ACC112 (cell line): Measurements from ENCODE around the gene PABPN1.

Experiments used
- H2AFZ ChIP-seq: fragments of 200-600 bp; sonication (generic); one replicate; pipeline ENCODE4 v1.6.0; 2017; ENCODE audit warnings: antibody characterized with exemption, low read length; ENCODE audit not compliant: unreplicated experiment
- H3K27ac ChIP-seq: fragments of 200-600 bp; sonication (generic); 2 replicates; pipeline ENCODE4 v1.5.1; 2014; ENCODE audit warnings: low read depth, mild to moderate bottlenecking, antibody characterized with exemption, low read length, moderate library complexity
- H3K27me3 ChIP-seq: fragments of 200-600 bp; sonication (generic); 2 replicates; pipeline ENCODE4 v1.6.1; 2014; ENCODE audit warnings: mild to moderate bottlenecking, antibody characterized with exemption, low read length, moderate library complexity, mixed read lengths; ENCODE audit not compliant: insufficient read depth
- H3K36me3 ChIP-seq: fragments of 200-600 bp; sonication (generic); 2 replicates; pipeline ENCODE4 v1.6.1; 2016; ENCODE audit warnings: mild to moderate bottlenecking, antibody characterized with exemption, low read length, moderate library complexity, mixed read lengths; ENCODE audit not compliant: insufficient read depth
- H3K4me1 ChIP-seq: fragments of 200-600 bp; sonication (generic); one replicate; pipeline ENCODE4 v1.6.1; 2016; ENCODE audit warnings: low read length, mixed read lengths; ENCODE audit not compliant: insufficient read depth, unreplicated experiment, control insufficient read depth
- H3K4me3 ChIP-seq: fragments of 200-600 bp; sonication (generic); 2 replicates; pipeline ENCODE4 v1.5.1; 2014; ENCODE audit warnings: mild to moderate bottlenecking, low read depth, low read length
- H3K79me2 ChIP-seq: fragments of 200-600 bp; sonication (generic); one replicate; pipeline ENCODE4 v1.6.0; 2016; ENCODE audit warnings: low read length; ENCODE audit not compliant: control insufficient read depth, unreplicated experiment, insufficient read depth

Gene PABPN1

GRCh38 chr14:23302290-23303225 is 18.7 kb upstream of the PABPN1 start, which contains the start of gene PPP1R3E:
Gene PPP1R3E (minus strand): TSS chr14:23302859. CDS start chr14:23302576, 283 bp downstream.
- H3K79me2 ChIP-seq: peaks cover 15% of the 10 kb centered on the region
- peaks cover 35% of the 10 kb centered on the region for H3K4me1 ChIP-seq
- peak within 1 kb of the TSS; percentile 95 for H3K4me3 ChIP-seq
- H3K27me3 ChIP-seq: no peaks in the 10 kb centered on the region
- peak within 1 kb of the TSS; percentile 81 for H3K27ac ChIP-seq
- peak within 1 kb of the TSS; percentile 96 for H2AFZ ChIP-seq
- H3K36me3 ChIP-seq: no peaks in the 10 kb centered on the region

GRCh38 chr14:23306412-23307145 is 14.7 kb upstream of the PABPN1 start, which contains the start of gene BCL2L2:
Gene BCL2L2 (plus strand): TSS chr14:23306833. CDS start chr14:23307768, 935 bp downstream.
- H3K79me2 ChIP-seq: peaks cover 48% of the 10 kb centered on the region
- H3K27ac ChIP-seq: peak within 1 kb of the TSS; percentile 66
- H3K4me3 ChIP-seq: peak within 1 kb of the TSS; percentile 94
- H3K27me3 ChIP-seq: no peaks in the 10 kb centered on the region
- H3K36me3 ChIP-seq: peaks cover 11% of the 10 kb centered on the region
- peak within 1 kb of the TSS; percentile 47 for H2AFZ ChIP-seq
- H3K4me1 ChIP-seq: peaks cover 32% of the 10 kb centered on the region

- Histone ChIP-seq H3K27me3 (no peaks in the 10 kb centered on the region), H3K36me3 (peaks cover 15% of the 10 kb centered on the region), H2AFZ (no peak overlapping the region), H3K4me3 (peak overlapping the region; percentile 94), H3K27ac (peak overlapping the region; percentile 66), H3K4me1 (peaks cover 32% of the 10 kb centered on the region), H3K79me2 (peaks cover 53% of the 10 kb centered on the region)
Measured at GRCh38 chr14:23307146-23307530, 14.1 kb upstream of the PABPN1 start.

GRCh38 chr14:23307687-23308644 is 13.3 kb upstream of the PABPN1 start:
- Histone ChIP-seq H3K4me1 (peaks cover 32% of the 10 kb centered on the region), H3K79me2 (peaks cover 59% of the 10 kb centered on the region), H2AFZ (no peak overlapping the region), H3K4me3 (peak overlapping the region; percentile 94), H3K27ac (peak overlapping the region; percentile 66), H3K27me3 (no peaks in the 10 kb centered on the region), H3K36me3 (peaks cover 21% of the 10 kb centered on the region)

GRCh38 chr14:23308721-23309445 is 12.4 kb upstream of the PABPN1 start:
- H3K4me1 ChIP-seq: peaks cover 32% of the 10 kb centered on the region

GRCh38 chr14:23310546-23310945 is 10.7 kb upstream of the PABPN1 start:
- no peak overlapping the region for H3K4me3 ChIP-seq
- no peaks in the 10 kb centered on the region for H3K27me3 ChIP-seq
- H2AFZ ChIP-seq: no peak overlapping the region
- H3K27ac ChIP-seq: no peak overlapping the region
- peaks cover 26% of the 10 kb centered on the region for H3K36me3 ChIP-seq
- H3K79me2 ChIP-seq: peaks cover 64% of the 10 kb centered on the region
- peaks cover 34% of the 10 kb centered on the region for H3K4me1 ChIP-seq

More at GRCh38 chr14:23308721-23309445, 12.4 kb upstream of the PABPN1 start:
- no peaks in the 10 kb centered on the region for H3K27me3 ChIP-seq
- H3K36me3 ChIP-seq: peaks cover 23% of the 10 kb centered on the region
- H3K4me3 ChIP-seq: peak overlapping the region; percentile 94
- no peak overlapping the region for H2AFZ ChIP-seq
- peaks cover 64% of the 10 kb centered on the region for H3K79me2 ChIP-seq
- no peak overlapping the region for H3K27ac ChIP-seq

GRCh38 chr14:23316300-23316699 is 5.0 kb upstream of the PABPN1 start:
- peaks cover 43% of the 10 kb centered on the region for H3K36me3 ChIP-seq
- no peak overlapping the region for H3K4me3 ChIP-seq
- no peak overlapping the region for H3K27ac ChIP-seq
- no peaks in the 10 kb centered on the region for H3K27me3 ChIP-seq
- peaks cover 23% of the 10 kb centered on the region for H3K79me2 ChIP-seq
- H2AFZ ChIP-seq: no peak overlapping the region
- peaks cover 17% of the 10 kb centered on the region for H3K4me1 ChIP-seq

- Histone ChIP-seq H3K4me3 (peak overlapping the region; percentile 68), H2AFZ (peak overlapping the region; percentile 98), H3K36me3 (peaks cover 40% of the 10 kb centered on the region), H3K27ac (peak overlapping the region; percentile 93), H3K79me2 (peaks cover 35% of the 10 kb centered on the region), H3K27me3 (no peaks in the 10 kb centered on the region), H3K4me1 (peaks cover 25% of the 10 kb centered on the region)
Measured at GRCh38 chr14:23319746-23320583, 1.3 kb upstream of the PABPN1 start.
